Upper lobe of right lung (tissue), 1 donor: ENCODE data around the gene ZNF532. TPM values are rescaled to one million over a fixed set of nuclear protein-coding genes. Genes with fewer than 3 reads are reported as not detected.

Source experiments
- ATAC-seq: fragments of 200-7000 bp; cut with Tn5 transposase; one replicate; pipeline ENCODE4 v1.9.1; 2020; ENCODE audit warnings: mild to moderate bottlenecking, moderate library complexity
- DNase-seq: peaks from one replicate; pipeline ENCODE4 v3.0.0-alpha.2; 2020
- H3K27ac ChIP-seq: fragments of 200-600 bp; one replicate; pipeline ENCODE4 v1.8.0; 2022
- H3K27me3 ChIP-seq: fragments of 200-600 bp; one replicate; pipeline ENCODE4 v1.8.0; 2022; ENCODE audit warnings: mild to moderate bottlenecking
- H3K36me3 ChIP-seq: fragments of 200-600 bp; one replicate; pipeline ENCODE4 v1.8.0; 2022
- H3K4me1 ChIP-seq: fragments of 200-600 bp; one replicate; pipeline ENCODE4 v1.8.0; 2022
- H3K4me3 ChIP-seq: fragments of 200-600 bp; one replicate; pipeline ENCODE4 v1.8.0; 2022; ENCODE audit warnings: mild to moderate bottlenecking
- H3K9me3 ChIP-seq: fragments of 200-600 bp; one replicate; pipeline ENCODE4 v1.8.0; 2022
- CTCF ChIP-seq: fragments of 200-600 bp; IDR thresholded peaks from one replicate; pipeline ENCODE4 v1.8.0; 2022; ENCODE audit warnings: antibody characterized with exemption
- intact Hi-C: fragments of 100-400 bp; cut with DNase I; formaldehyde crosslinking; loops from one replicate; pipeline ENCODE4 v1.11.0; 2022
- total RNA-seq: library from RNA; stranded (reverse); fragmentation: NEBNext Ultra II Directional; extraction: Animal tissue kit (Norgen Biotek cat#: 25700); gene quantifications from one replicate; pipeline ENCODE4 v1.2.1, GENCODE V29; 2021
- donor health status: DM: no; HTN: yes; CAD: no; lungs with severe emphysema.

The ZNF532 gene
- total RNA-seq, 1 donor from 2014 or later, result 56.6 TPM

- TF ChIP-seq CTCF, result no peak
- H3K9me3 ChIP-seq, result no peaks in the 10 kb centered on the region
- H3K27me3 ChIP-seq, result no peaks in the 10 kb centered on the region
- ATAC-seq (no peak), DNase-seq (no peak)
- H3K36me3 ChIP-seq, result no peaks in the 10 kb centered on the region
- H3K4me3 ChIP-seq, result no peak overlapping the region
- H3K27ac ChIP-seq, result no peak overlapping the region
- intact Hi-C loops, result no loop called here
- peaks cover 19% of the 10 kb centered on the region for H3K4me1 ChIP-seq
These were observed 63.0 kb downstream of the ZNF532 start for GRCh38 chr18:58927659-58928058.

DNA sequence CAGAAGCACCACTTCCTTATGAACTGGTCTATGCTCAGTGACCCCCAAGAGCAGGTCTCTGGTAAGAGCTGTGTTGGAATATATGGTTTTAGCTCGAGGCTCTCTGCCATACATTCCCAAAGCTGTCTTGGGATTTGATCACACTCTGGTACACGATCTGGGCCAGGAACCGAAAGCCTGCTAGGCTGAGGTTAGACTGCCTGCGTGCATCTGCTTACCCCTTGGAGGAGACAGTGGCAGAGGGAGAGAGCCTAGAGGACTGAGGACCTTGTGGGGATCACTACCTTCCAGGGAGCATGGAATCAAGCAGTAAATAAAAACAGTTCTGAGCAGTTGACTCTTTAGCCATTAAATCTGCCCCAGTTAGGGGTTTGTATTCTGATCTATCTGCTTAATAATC, 63.7 kb downstream of the ZNF532 start:
- no peak for DNase-seq
- Histone ChIP-seq H3K4me3 (no peak overlapping the region), H3K27ac (no peak overlapping the region), H3K4me1 (peaks cover 19% of the 10 kb centered on the region), H3K36me3 (no peaks in the 10 kb centered on the region), H3K27me3 (no peaks in the 10 kb centered on the region), H3K9me3 (no peaks in the 10 kb centered on the region)
- ATAC-seq, result no peak
- intact Hi-C loops, result no loop called here
- TF ChIP-seq CTCF, result no peak

- TF ChIP-seq CTCF, result no peak
- no peak overlapping the region for H3K27ac ChIP-seq
- H3K4me3 ChIP-seq, result no peak overlapping the region
- H3K27me3 ChIP-seq, result no peaks in the 10 kb centered on the region
- no peaks in the 10 kb centered on the region for H3K9me3 ChIP-seq
- ATAC-seq, result no peak
- H3K4me1 ChIP-seq, result peaks cover 19% of the 10 kb centered on the region
- no peak for DNase-seq
- H3K36me3 ChIP-seq, result no peaks in the 10 kb centered on the region
- intact Hi-C loops, result no loop called here
These were observed 64.5 kb downstream of the ZNF532 start for GRCh38 chr18:58929206-58929605.

- no peak overlapping the region for H3K27ac ChIP-seq
- intact Hi-C loops, result no loop called here
- DNase-seq (no peak), ATAC-seq (no peak)
- peaks cover 23% of the 10 kb centered on the region for H3K4me1 ChIP-seq
- H3K9me3 ChIP-seq, result no peaks in the 10 kb centered on the region
- TF ChIP-seq CTCF, result no peak
- H3K4me3 ChIP-seq, result no peak overlapping the region
- H3K36me3 ChIP-seq, result peaks cover 6% of the 10 kb centered on the region
- H3K27me3 ChIP-seq, result no peaks in the 10 kb centered on the region
These were observed 69.7 kb downstream of the ZNF532 start for GRCh38 chr18:58934356-58934755.

- ATAC-seq, result no peak
- no peak for DNase-seq
- Histone ChIP-seq H3K4me3 (no peak overlapping the region), H3K27me3 (no peaks in the 10 kb centered on the region), H3K9me3 (no peaks in the 10 kb centered on the region), H3K36me3 (peaks cover 13% of the 10 kb centered on the region), H3K4me1 (peaks cover 23% of the 10 kb centered on the region), H3K27ac (no peak overlapping the region)
- intact Hi-C loops, result no loop called here
- TF ChIP-seq CTCF, result no peak
These were observed 70.4 kb downstream of the ZNF532 start for GRCh38 chr18:58934933-58935577.
